GM12875 (cell line): ENCODE results near the gene NELFCD.

Experiments used
- H3K4me3 ChIP-seq: one replicate; pipeline ENCODE4 v1.5.1; 2011; ENCODE audit warnings: low read depth, low read length, control low read depth
- CTCF ChIP-seq: IDR thresholded peaks from 2 replicates; pipeline ENCODE4 v1.5.1; 2011; ENCODE audit warnings: low read depth, mild to moderate bottlenecking, control low read depth, inconsistent platforms, low read length, moderate library complexity, borderline replicate concordance; ENCODE audit not compliant: insufficient read depth

The NELFCD gene

GRCh38 chr20:59001449-59002171 is 20.6 kb downstream of the NELFCD start:
- no peak overlapping the region for H3K4me3 ChIP-seq
- TF ChIP-seq CTCF = no peak

- TF ChIP-seq CTCF = no peak
- no peak overlapping the region for H3K4me3 ChIP-seq
Observed at GRCh38 chr20:59002388-59002787, 21.3 kb downstream of the NELFCD start.

- no peak overlapping the region for H3K4me3 ChIP-seq
- TF ChIP-seq CTCF = no peak
Observed at GRCh38 chr20:59002874-59003399, 21.9 kb downstream of the NELFCD start.

DNA sequence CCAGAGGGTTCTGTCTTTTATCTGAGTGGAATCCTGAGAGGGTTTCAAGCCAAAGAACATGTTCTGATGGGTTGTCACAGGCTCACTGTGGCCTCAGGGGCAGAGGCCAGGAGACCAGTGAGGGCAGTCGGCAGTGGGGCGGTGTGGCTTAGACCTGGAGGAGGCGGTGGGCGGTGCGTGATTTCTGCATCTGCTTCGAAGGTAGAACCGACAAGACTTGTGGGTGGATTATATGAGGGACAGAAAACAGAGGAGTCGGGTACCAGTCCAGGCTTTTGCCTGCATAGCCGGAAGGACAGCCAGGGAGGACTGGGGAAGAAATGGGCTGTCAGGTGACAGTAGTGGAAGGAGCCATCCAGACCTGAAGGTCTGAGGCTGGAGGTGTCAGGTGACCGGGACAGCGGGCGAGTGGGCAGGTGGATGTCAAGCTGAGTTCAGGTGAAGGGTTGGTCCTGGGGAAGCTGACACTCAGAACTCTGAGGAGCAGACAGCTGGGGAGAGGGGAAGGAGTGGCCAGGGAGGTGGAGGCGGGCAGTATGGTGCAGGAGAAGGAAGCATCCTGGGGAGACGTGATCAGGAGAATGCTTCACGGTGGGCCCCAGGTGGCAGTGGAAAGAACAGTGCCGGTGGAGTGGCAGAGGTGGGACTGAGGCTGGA is 22.9 kb downstream of the NELFCD start:
- peak overlapping the region; percentile 66 for H3K4me3 ChIP-seq
- no peak for TF ChIP-seq CTCF

- peak overlapping the region; percentile 66 for H3K4me3 ChIP-seq
- no peak for TF ChIP-seq CTCF
Observed at GRCh38 chr20:59004493-59004762, 23.4 kb downstream of the NELFCD start.

DNA sequence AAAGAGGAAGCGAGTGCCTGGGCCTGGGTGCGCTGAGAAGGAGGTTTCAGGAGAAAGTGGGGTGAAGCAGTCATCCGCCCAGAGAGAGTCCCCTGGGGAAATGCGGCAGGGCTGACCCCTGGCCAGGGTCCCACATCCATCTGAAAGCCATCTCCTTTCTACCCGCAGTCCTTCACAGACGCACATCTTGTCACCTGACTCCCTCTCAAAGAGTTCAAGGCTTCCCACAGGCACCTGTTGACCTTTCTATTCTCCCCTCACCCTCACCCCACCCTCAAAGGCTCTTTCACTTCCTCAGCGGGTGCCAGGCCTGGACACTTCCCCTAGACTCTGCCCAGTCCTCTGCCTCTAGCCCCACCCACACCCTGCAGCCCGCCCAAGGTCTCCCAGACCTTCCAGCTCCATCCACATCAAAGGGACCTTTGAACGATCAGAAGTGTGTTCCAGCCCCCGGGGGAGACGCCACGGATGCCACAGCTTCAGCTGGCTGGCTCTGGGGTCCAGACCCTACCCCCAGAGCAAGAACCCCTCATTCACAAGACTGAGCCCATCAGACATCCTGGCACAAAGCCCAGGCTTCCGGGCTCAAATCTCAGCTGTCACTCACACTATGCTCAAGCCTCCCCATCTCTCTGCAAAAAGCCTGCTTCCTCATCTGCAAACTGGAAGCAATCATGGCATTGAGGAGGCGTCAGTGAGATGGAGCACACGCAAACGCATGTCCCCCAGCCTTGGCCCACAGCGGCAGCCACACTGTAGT is 23.9 kb downstream of the NELFCD start:
- H3K4me3 ChIP-seq = peak overlapping the region; percentile 66
- no peak for TF ChIP-seq CTCF
